ENCODE measurements around the gene TRIO. TPM values are rescaled to one million over a fixed set of nuclear protein-coding genes. Genes with fewer than 3 reads are reported as not detected.

The TRIO gene
- total RNA-seq, 2 experiments from 2014 or later = 4.1 to 6.5 TPM

DNA sequence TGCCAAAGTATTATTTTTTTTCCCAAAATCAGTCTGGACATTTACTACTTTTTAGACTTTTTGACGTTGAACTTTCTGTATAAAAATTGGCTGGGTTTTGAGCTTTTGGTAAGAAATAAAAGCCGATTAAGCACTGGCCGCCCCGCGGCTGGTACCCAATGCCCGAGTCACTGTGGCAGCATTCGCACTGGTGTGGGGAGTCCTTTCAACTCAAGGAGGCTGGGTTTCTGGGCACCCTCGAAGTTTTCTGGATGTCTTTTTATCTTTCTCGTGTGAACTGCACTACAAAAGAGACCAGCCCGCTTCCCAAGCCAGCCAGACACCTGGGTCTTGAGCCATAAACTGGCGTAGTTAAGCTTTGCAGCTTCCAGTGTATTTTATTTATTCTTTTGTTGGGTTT is 366.4 kb downstream of the TRIO start:
- Mint-ChIP-seq H3K4me1 (ENCODE audit: low read depth) (no peaks in the 10 kb centered on the region), H3K4me3 (no peak overlapping the region), H3K27me3 (no peaks in the 10 kb centered on the region), H3K27ac (no peak overlapping the region), H3K9me3 (no peaks in the 10 kb centered on the region), H3K36me3 (ENCODE audit: low read depth) (no peaks in the 10 kb centered on the region)
- TF ChIP-seq, protein P1, sequence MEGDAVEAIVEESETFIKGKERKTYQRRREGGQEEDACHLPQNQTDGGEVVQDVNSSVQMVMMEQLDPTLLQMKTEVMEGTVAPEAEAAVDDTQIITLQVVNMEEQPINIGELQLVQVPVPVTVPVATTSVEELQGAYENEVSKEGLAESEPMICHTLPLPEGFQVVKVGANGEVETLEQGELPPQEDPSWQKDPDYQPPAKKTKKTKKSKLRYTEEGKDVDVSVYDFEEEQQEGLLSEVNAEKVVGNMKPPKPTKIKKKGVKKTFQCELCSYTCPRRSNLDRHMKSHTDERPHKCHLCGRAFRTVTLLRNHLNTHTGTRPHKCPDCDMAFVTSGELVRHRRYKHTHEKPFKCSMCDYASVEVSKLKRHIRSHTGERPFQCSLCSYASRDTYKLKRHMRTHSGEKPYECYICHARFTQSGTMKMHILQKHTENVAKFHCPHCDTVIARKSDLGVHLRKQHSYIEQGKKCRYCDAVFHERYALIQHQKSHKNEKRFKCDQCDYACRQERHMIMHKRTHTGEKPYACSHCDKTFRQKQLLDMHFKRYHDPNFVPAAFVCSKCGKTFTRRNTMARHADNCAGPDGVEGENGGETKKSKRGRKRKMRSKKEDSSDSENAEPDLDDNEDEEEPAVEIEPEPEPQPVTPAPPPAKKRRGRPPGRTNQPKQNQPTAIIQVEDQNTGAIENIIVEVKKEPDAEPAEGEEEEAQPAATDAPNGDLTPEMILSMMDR (IDR thresholded peaks at IDR 0.05) = no peak
- no peak for ATAC-seq (ENCODE audit: poor library complexity)
- H3K36me3 ChIP-seq (ENCODE audit: insufficient read depth, low read length) = no peaks in the 10 kb centered on the region
- H3K27me3 ChIP-seq (ENCODE audit: control insufficient read depth in 1 of 2, insufficient read depth in 2 of 2, low read length in 2 of 2) = no peaks in the 10 kb centered on the region
- H3K4me3 ChIP-seq (ENCODE audit: low read length) = no peak overlapping the region
- no peaks in the 10 kb centered on the region for H3K4me1 ChIP-seq (ENCODE audit: insufficient read depth, low read length)
- ChIA-PET CTCF (no interaction called here), POLR2A (no interaction called here)
- no peaks in the 10 kb centered on the region for H3K9me3 ChIP-seq (ENCODE audit: control insufficient read depth in 1 of 2, insufficient read depth in 1 of 2, low read length in 2 of 2)
- intact Hi-C loops (cut with DNase I, micrococcal nuclease) = no loop called here
- DNase-seq = no peak
- no peak overlapping the region for H3K27ac ChIP-seq (ENCODE audit: low read depth in 1 of 2, low read length in 2 of 2)

DNA sequence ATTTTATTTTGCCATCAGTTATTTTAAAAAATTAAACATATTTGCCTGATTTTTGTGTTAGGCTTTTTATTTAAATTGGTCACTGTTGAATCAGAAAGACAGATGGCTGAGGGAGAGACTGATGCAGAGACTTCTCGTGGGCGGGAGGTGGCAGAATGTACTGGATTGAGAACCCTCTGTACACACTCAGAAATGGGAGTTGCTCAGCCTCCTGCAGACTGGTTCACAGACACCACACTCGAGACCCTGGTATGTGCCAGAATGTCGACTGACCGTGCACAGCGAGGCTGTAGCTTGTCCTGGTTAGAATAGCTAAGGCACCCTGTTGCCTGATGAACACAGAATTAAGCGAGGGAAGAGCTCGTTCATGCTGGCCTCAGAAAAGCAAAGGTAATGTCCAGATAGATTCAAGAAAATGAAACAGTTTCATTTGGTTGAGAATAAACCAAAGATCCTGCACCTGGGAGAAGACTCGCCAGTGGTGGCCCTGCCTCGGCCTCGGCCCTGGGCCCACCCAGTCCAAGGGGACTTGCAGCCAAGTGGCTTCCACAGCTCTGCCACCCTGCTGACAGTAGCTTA is 367.1 kb downstream of the TRIO start:
- DNase-seq (no peak), ATAC-seq (ENCODE audit: poor library complexity) (no peak)
- H3K4me1 Mint-ChIP-seq (ENCODE audit: low read depth) = no peaks in the 10 kb centered on the region
- H3K36me3 Mint-ChIP-seq (ENCODE audit: low read depth) = no peaks in the 10 kb centered on the region
- Histone ChIP-seq H3K4me3 (ENCODE audit: low read length) (no peak overlapping the region), H3K36me3 (ENCODE audit: insufficient read depth, low read length) (no peaks in the 10 kb centered on the region), H3K27me3 (ENCODE audit: control insufficient read depth in 1 of 2, insufficient read depth in 2 of 2, low read length in 2 of 2) (no peaks in the 10 kb centered on the region), H3K27ac (ENCODE audit: low read depth in 1 of 2, low read length in 2 of 2) (no peak overlapping the region), H3K4me1 (ENCODE audit: insufficient read depth, low read length) (no peaks in the 10 kb centered on the region), H3K9me3 (ENCODE audit: control insufficient read depth in 1 of 2, insufficient read depth in 1 of 2, low read length in 2 of 2) (no peaks in the 10 kb centered on the region)
- no peaks in the 10 kb centered on the region for H3K27me3 Mint-ChIP-seq
- H3K4me3 Mint-ChIP-seq = no peak overlapping the region
- H3K27ac Mint-ChIP-seq = no peak overlapping the region
- CTCF ChIA-PET = no interaction called here
- H3K9me3 Mint-ChIP-seq = no peaks in the 10 kb centered on the region
- POLR2A ChIA-PET = no interaction called here
- TF ChIP-seq, protein P1 (IDR thresholded peaks at IDR 0.05) = no peak
- intact Hi-C loops (cut with DNase I, micrococcal nuclease) = no loop called here

DNA sequence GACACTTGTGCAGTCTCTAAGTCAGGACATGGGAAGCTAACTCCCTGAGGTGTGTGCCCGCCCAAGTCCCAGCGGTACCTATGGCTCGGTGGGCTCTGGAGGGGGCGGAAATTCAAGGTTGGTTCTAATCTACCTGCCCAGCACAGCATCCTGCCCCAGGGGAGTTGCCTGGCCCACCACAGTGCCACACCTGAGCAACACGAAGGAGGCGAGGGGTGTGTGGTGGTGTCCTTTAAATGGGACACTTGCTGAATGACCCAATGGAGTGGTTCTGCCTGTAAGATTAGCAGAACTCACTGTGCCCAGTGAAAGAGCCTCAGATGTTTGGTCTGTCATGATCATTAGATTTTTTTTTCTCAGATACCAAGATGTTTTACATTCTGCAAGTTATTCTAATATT is 367.7 kb downstream of the TRIO start:
- Mint-ChIP-seq H3K27ac (no peak overlapping the region), H3K4me1 (ENCODE audit: low read depth) (no peaks in the 10 kb centered on the region), H3K36me3 (ENCODE audit: low read depth) (no peaks in the 10 kb centered on the region), H3K27me3 (no peaks in the 10 kb centered on the region), H3K4me3 (no peak overlapping the region), H3K9me3 (peaks cover 3% of the 10 kb centered on the region)
- no peaks in the 10 kb centered on the region for H3K36me3 ChIP-seq (ENCODE audit: insufficient read depth, low read length)
- H3K27ac ChIP-seq (ENCODE audit: low read depth in 1 of 2, low read length in 2 of 2) = no peak overlapping the region
- ATAC-seq (ENCODE audit: poor library complexity) (no peak), DNase-seq (no peak)
- CTCF ChIA-PET = no interaction called here
- intact Hi-C loops (cut with DNase I, micrococcal nuclease) = no loop called here
- POLR2A ChIA-PET = no interaction called here
- no peaks in the 10 kb centered on the region for H3K27me3 ChIP-seq (ENCODE audit: control insufficient read depth in 1 of 2, insufficient read depth in 2 of 2, low read length in 2 of 2)
- TF ChIP-seq, protein P1 (IDR thresholded peaks at IDR 0.05) = no peak
- H3K4me1 ChIP-seq (ENCODE audit: insufficient read depth, low read length) = no peaks in the 10 kb centered on the region
- no peak overlapping the region for H3K4me3 ChIP-seq (ENCODE audit: low read length)
- peaks cover 0 to 5% of the 10 kb centered on the region in 2 experiments for H3K9me3 ChIP-seq (ENCODE audit: control insufficient read depth in 1 of 2, insufficient read depth in 1 of 2, low read length in 2 of 2)
